GM12878 (cell line): Measurements from ENCODE around the gene ZNF814.

Experiments used
- ATF3 ChIP-seq: IDR thresholded peaks from 2 replicates; pipeline ENCODE4 v1.6.1; 2011; ENCODE audit warnings: low read depth, mild to moderate bottlenecking, low read length, moderate library complexity, borderline replicate concordance; ENCODE audit errors: extremely low read depth
- CTCF ChIP-seq, 3 experiments: IDR thresholded peaks in 2 of 3; conservative IDR thresholded peaks in 1 of 3; 2 replicates each; pipeline ENCODE4 v1.5.1; 2011; ENCODE audit warnings: low read depth in 3 of 3, low read length in 3 of 3, mild to moderate bottlenecking in 3 of 3, control low read depth in 2 of 3, moderate library complexity in 2 of 3, inconsistent platforms in 1 of 3, mixed read lengths in 1 of 3; ENCODE audit not compliant: control insufficient read depth in 2 of 3, insufficient read depth in 1 of 3; ENCODE audit errors: extremely low read depth in 1 of 3
- MEF2A ChIP-seq: IDR thresholded peaks from 2 replicates; pipeline ENCODE4 v1.6.1; 2011; ENCODE audit warnings: low read depth, mild to moderate bottlenecking, low read length, moderate library complexity; ENCODE audit not compliant: insufficient read depth
- ZSCAN29 ChIP-seq: fragments of 450-650 bp; IDR thresholded peaks from 2 replicates; pipeline ENCODE4 v1.6.1; 2017; ENCODE audit warnings: mild to moderate bottlenecking, moderate library complexity

GRCh38 chr19:57803265-57803593 is 85.6 kb downstream of the ZNF814 start:
- TF ChIP-seq MEF2A: no peak
- no peak for TF ChIP-seq ATF3
- TF ChIP-seq CTCF (IDR thresholded peaks at IDR 0.05 in 2 of 3, conservative IDR thresholded peaks at IDR 0.05 in 1 of 3; ENCODE audit: control insufficient read depth in 2 of 3, extremely low read depth in 1 of 3, insufficient read depth in 1 of 3, low read depth in 3 of 3, low read length in 3 of 3): no peak
- TF ChIP-seq ZSCAN29: no peak
